D721Med (cell line): ENCODE results near the gene RASGRP2.

Source experiments
- DNase-seq: peaks from one replicate; pipeline ENCODE4 v3.0.0; 2011; ENCODE audit warnings: low spot score; ENCODE audit not compliant: insufficient read length
- FAIRE-seq: peaks from 2 replicates; lab custom pipeline; 2011; peaks lifted over from hg19 to GRCh38; lab: Jason Lieb, UNC
- TF ChIP-seq, protein P1 (sequence below): IDR thresholded peaks from 2 replicates; pipeline ENCODE4 v1.5.1; 2012; ENCODE audit warnings: mild to moderate bottlenecking, control low read depth; ENCODE audit not compliant: insufficient read depth; ENCODE audit errors: missing control alignments

The RASGRP2 gene

GRCh38 chr11:64788321-64789215 is 44.6 kb upstream of the RASGRP2 start:
- TF ChIP-seq, protein P1, sequence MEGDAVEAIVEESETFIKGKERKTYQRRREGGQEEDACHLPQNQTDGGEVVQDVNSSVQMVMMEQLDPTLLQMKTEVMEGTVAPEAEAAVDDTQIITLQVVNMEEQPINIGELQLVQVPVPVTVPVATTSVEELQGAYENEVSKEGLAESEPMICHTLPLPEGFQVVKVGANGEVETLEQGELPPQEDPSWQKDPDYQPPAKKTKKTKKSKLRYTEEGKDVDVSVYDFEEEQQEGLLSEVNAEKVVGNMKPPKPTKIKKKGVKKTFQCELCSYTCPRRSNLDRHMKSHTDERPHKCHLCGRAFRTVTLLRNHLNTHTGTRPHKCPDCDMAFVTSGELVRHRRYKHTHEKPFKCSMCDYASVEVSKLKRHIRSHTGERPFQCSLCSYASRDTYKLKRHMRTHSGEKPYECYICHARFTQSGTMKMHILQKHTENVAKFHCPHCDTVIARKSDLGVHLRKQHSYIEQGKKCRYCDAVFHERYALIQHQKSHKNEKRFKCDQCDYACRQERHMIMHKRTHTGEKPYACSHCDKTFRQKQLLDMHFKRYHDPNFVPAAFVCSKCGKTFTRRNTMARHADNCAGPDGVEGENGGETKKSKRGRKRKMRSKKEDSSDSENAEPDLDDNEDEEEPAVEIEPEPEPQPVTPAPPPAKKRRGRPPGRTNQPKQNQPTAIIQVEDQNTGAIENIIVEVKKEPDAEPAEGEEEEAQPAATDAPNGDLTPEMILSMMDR, result no peak
- FAIRE-seq (no peak), DNase-seq (no peak)

DNA sequence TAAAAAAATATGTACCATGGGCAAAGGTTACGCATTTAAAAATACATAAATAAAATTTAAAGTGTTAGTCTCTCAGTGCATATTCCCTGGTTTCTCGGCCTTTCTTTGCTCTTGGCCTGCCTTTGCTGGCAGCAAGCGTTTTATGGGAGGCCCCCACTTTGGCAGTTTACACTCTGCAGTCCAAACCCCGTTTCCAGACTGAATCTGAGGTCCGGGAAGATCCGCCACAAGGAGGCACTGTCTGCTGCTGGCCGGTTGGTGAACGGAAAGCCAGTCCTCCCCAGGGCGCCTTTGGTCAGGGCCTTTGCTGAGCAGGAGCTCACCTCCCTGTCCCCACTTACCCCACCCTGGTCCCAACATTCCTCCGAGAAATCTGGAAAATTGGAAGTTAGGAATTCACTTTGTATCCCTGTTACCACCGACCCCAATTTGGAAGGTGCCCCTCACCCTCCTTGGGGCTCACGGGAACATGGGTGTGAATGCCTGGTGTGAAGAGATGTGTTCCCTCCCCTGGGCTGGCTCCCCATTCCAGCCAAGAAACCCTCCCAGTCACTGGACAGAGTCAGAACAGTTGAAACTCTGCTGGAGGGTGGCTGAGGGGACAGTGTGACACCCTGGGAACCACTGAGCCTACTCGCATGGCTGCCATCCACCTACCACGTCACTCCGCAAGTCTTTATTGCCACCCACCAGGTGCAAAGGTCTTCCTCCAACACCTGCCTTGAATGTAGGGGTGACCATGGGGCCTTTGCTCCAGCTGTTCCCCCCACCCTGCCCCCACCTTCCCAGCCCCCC is 43.8 kb upstream of the RASGRP2 start:
- TF ChIP-seq, protein P1, result peak; percentile 53
- FAIRE-seq, result no peak
- peak; percentile 75 for DNase-seq

DNA sequence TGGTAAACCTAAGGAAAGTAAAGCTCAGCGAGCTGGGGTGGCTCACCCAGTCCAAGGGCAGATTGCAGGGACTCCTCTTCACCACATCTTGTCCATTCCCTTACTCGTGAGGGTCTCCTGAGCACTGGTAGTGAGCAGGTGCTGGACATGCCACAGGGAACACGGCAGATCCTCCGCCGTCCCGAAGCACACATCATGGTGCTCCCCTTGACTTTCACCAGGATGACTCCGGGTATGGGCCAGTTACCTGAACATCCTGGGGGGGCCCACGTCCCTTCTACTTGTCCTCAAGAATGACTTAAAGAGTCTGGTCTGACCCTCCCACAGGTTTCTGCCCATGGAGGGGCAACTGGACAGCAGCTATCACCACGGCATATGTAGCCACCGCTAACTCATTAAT is 42.4 kb upstream of the RASGRP2 start:
- no peak for FAIRE-seq
- DNase-seq, result no peak
- TF ChIP-seq, protein P1, result no peak

- TF ChIP-seq, protein P1, result no peak
- no peak for FAIRE-seq
- no peak for DNase-seq
Observed at GRCh38 chr11:64784813-64785581, 41.1 kb upstream of the RASGRP2 start.

GRCh38 chr11:64778473-64779298 is 34.7 kb upstream of the RASGRP2 start, which contains the start of gene SF1:
Gene SF1, minus strand, starts transcription at chr11:64778542. Its CDS starts 150 bp downstream, at chr11:64778392.
- FAIRE-seq (peak; percentile 46), DNase-seq (peak; percentile 60)
- TF ChIP-seq, protein P1, result no peak

DNA sequence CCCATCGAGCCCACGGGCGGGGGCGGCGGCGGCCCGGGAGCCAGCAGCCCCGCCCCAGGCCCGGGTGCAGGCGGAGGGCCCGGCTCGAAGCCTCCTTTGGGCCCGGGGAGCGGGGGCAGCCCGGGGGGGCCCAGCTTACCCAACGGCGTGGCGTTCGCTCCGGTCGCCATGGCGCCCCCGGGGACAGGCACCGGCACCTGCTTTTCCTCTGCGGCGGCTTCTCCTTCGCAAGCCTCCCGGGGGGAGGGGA is 34.2 kb upstream of the RASGRP2 start:
- FAIRE-seq (no peak), DNase-seq (no peak)
- TF ChIP-seq, protein P1, result no peak
